Myocyte (in vitro differentiated cells): ENCODE results near the gene PTOV1. TPM values are rescaled to one million over a fixed set of nuclear protein-coding genes. Genes with fewer than 3 reads are reported as not detected.

ENCODE experiments used
- DNase-seq: peaks from one replicate; pipeline ENCODE4 v3.0.0-alpha.2; 2012; ENCODE audit warnings: low read depth
- total RNA-seq: library from RNA; depleted of rRNA; stranded (reverse); fragments of >200 nt; gene quantifications from 2 replicates; pipeline ENCODE4 v1.2.3, GENCODE V29; 2014

The PTOV1 gene
- total RNA-seq, 1 donor from 2014 or later: 161 TPM

- no peak for DNase-seq
Observed at GRCh38 chr19:49887665-49888509, 36.9 kb downstream of the PTOV1 start.

DNA sequence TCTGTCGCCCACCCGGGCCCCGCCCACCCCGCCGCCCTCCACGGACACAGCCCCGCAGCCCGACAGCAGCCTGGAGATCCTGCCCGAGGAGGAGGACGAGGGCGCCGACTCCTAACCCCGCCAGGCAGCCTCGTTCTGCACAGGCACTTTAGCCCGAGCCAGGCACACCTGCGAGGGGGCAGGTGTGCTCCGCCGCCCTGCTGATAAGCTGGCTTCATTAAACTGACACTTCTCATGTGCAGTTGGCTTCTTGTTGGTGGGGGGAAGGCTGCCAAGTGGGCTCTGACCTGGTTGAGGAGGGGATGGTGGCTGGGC is 37.5 kb downstream of the PTOV1 start:
- no peak for DNase-seq

DNA sequence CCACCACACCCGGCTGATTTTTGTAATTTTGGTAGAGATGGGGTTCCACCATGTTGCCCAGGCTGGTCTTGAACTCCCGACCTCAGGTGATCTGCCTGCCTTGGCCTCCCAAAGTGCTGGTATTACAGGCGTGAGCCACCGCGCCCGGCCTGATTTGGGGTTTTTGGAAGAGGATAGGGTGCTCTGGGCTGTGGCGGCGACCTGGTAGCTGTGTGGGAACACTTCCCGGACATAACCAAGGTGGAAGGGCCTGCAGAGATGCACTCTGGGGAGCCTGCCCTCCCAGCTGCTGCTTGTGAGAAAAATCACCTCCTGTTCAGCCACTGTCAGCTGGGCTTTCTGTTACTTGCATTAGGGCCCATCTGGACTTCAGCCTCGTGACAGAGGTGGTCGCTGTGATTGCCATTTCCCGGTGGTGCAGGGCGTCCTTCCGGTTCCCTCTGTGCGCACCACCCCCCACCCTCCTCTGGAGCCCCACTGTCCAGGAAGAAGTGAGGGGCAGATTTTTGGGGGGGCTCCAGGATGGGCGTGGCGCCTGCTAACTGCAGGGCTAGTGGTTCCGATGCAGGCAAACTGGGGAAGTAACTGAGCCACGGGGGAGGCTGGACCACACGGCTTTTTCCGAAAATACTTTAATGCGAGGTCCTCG is 38.2 kb downstream of the PTOV1 start:
- DNase-seq: no peak

DNA sequence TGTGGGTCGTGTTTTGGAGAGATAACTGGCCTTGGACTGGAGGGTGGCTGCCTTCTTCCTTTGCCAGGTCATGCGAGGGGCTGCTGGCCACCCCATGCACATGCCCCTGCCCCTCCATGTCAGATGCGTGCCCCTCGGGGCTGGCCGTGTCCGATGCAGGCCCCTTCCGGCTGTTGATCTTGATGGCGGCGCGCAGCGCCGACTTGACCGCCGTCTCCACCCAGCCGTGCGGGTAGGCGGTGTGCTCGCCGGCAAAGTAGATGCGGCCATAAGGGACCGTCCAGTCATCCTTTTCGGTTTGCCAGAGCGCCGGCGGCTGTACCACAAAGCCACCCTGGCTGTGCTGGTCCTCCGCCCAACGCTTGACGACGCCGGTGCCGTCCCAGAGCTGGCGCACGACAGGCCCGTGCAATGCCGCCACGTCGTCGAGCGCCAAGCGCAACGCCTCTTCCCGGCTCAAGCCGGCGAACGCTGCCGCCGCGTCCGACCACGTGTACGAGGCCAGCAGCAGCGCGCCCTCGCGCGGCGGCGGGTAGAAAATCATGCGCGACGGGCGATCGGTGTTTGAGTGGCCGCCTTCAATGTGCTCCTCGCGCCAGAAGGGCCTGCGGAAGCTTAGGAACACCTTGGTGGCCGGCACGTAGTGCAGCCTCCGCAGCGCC is 38.9 kb downstream of the PTOV1 start:
- DNase-seq: no peak

- DNase-seq: no peak
Observed at GRCh38 chr19:49890349-49891311, 39.7 kb downstream of the PTOV1 start.

GRCh38 chr19:49891393-49891792 is 40.4 kb downstream of the PTOV1 start:
- DNase-seq: no peak

DNA sequence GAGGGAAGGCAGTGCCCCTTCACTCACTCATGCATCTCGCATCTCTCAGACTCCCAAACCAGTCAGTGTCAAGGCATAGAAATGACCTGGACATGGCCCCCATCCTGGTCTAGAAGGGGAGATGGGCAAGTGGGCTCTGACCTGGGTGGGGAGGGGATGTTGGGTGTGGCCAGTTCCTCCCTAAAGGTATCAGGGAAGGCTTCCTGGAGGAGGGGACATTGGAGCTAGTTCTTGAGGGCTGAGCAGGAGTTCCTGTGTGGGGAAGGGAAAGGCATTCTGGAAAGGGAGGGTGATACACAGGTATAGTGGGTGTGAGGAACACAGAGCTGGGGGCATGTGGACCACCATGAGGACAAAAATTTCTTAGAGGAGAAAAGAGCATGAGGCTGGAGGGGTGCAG is 41.8 kb downstream of the PTOV1 start:
- no peak for DNase-seq

- no peak for DNase-seq
Observed at GRCh38 chr19:49894011-49894664, 43.2 kb downstream of the PTOV1 start.

DNA sequence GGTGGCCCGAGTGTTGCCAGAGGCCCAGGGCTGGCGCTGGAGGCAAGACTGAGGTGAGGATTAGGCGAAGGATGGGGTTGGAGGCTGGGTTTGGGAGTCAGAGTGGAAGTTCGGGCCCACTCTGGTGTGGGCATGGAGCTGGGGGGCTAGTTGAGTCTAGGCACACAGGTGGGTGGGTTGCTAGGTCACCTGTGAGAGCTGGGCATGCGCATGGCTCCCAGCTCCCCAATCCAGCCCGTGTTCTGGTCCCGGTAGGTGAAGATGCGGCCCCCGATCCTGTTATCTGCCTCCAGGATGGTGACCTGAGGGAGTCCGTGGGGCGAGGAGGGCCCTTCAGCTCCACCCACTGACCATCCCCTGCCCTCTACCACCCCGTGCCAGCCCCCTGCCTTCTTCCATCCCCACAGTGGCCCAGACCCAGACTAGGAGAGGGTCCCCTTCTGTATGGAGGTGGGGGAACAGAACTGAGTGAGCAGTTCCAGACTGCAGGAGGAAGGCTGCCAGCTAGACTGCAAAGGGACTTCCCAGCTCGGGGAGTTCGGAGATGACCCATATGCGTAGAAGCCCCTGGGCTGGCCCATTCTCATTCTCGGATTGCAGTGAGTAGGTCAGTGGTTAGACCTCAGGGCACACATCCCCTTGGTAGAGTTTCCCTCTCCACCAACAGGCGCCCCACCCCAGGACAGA is 44.1 kb downstream of the PTOV1 start:
- no peak for DNase-seq

DNA sequence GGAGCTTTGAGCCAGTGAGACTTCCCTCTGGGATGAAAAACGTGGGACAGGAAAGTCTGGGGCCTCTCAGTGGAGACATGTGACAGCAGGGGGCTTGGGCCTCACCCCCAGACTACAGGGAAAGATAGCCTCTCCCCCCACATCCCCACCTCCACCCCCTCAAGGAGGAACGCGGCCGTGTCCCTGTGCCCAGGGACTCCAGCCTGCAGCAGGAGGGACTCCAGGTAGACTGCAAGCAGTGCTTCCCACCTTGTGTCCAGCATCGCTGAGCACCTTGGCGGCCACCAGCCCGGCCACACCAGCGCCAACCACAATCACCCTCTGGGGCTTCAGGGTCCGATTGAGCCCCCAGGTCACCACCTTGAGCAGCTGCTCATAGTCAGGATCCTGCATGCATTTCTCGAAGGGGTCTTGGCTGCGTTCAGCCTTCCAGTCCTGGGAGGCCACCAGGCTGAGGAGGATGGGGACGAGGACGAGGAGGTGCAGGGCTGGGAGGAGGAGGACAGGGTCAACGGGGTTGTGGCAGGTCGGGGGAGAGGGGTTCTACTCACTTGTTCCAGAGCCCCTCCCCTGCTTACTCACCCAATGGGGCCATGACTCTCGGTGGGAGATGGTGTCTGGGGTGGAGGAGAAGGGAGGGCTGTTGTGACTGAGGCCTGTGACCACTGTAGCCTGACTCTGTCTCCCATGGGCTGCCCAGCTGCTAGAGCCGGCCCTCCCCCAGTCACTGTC is 44.8 kb downstream of the PTOV1 start:
- no peak for DNase-seq

- DNase-seq: peak; percentile 61
Observed at GRCh38 chr19:49896863-49897621, 46.1 kb downstream of the PTOV1 start, which contains the start of gene IL4I1. IL4I1 (minus strand) TSS chr19:49896887; CDS start chr19:49896160, 727 bp downstream.

DNA sequence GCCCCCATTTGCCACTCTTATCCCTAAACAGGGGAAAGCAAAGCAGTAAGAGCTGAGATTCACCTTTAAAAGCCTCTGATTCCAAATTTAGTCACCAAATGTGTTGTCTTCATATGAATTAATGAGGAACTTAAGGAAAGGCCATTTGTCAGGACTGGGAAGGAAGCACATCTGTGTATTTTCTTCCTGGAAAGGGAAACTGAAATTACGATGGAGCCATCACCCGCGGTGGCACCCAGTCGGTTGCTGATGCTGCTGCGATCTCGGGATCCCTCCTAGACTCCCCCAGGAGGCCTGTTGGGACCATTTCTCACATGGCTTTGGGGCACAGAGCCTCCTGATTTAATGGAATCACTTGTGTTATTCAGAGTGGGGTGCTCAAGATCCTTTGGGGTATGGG is 53.2 kb downstream of the PTOV1 start:
- no peak for DNase-seq

DNA sequence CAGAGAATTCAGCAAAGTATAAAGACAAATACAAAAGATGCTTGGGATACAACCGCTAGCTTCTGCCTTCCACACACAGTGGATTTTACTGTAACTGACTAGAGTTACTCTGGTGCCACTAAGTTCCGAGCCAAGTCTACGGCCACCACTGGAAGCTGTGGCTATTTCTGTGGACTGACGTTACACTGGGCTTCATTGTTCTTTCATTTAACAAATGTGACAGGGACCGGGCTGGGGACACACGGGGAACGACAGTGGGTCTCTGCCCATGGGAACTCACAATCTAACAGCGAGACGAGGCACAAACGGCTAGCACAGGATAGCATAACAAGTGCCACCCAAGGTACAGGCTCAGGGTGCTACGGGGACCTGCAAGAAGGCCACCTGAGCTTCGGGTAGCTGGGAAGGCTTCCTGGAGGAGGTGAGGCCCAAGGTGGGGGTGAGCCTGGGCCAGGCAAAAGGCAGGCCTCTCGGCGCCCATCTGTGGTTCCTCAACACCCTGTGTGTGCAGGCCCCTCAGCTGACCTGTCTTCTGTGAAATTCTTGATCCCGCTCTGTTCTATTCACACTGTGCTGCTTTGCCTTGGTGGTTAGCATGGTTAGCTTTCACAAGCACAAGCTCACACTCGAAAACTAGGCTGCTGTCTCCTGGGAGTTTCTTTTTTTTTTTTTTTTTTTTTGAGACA is 56.1 kb downstream of the PTOV1 start:
- no peak for DNase-seq

GRCh38 chr19:49907745-49908446 is 56.9 kb downstream of the PTOV1 start:
- no peak for DNase-seq

DNA sequence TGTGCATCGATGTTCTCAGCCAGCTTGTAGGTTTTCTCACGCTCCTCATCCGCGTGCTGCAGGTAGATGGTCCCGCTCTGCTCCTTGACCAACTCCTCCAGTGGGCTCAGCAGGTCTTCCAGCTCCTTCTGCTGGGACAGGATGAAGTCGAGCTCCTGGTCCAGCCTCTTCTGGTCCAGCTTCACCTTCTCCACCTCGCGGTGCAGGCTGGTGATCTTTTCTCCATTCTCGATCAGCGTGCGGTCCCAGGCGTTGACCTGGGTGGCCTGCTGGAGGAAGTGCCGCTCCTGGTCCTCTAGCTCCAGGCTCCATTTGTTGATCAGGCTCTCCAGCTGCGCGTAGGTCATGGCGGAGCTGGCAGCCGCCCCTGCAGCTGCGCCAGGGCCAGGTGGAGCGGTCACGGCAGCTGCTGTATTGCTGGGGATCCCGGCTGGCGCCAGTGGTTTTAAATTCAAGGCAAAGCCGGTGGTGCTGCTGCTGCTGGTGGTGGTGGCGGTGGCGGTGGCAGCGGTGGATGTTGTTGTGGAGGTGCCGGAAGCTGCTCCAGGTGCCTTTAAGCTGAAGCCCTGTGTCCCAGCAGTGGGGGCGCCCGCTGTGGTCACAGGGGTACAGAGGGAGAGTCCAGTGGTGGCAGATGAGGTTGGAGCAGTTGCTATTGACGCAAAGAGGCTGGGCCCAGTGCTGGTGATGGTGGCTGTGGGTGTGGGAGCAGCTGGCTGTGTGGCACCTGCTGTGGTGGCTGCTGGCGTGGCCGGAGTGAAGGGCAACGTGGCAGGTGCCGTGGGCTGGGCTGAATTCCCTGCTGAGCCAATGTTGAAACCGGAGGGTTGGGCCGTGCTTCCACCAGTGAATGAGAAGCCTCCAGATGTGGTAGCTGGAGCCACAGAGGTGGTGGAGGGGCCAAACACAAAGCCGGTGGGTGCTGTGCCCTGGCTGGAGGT is 57.8 kb downstream of the PTOV1 start:
- DNase-seq: peak; percentile 52

- no peak for DNase-seq
Observed at GRCh38 chr19:49910179-49910578, 59.2 kb downstream of the PTOV1 start.
